Keratinocyte (primary cell): ENCODE measurements around the gene BRF1. TPM values are rescaled to one million over a fixed set of nuclear protein-coding genes. Genes with fewer than 3 reads are reported as not detected.

Source experiments
- DNase-seq: peaks from one replicate; pipeline ENCODE4 v3.0.0-alpha.2; 2011; ENCODE audit warnings: low read depth, missing footprints, low spot score
- FAIRE-seq: peaks from 2 replicates; lab custom pipeline; 2011; peaks lifted over from hg19 to GRCh38; lab: Jason Lieb, UNC
- H2AFZ ChIP-seq: 2 replicates; pipeline ENCODE4 v1.6.0; 2012; ENCODE audit warnings: low read length, control low read depth, inconsistent platforms; ENCODE audit not compliant: control insufficient read depth
- H3K27ac ChIP-seq: 2 replicates; pipeline ENCODE4 v1.5.1; 2011; ENCODE audit warnings: low read length; ENCODE audit not compliant: control insufficient read depth, insufficient read depth
- H3K27me3 ChIP-seq: 3 replicates; pipeline ENCODE4 v1.6.0; 2011; ENCODE audit warnings: low read length; ENCODE audit not compliant: control insufficient read depth, insufficient read depth; ENCODE audit errors: extremely low read depth
- H3K36me3 ChIP-seq, 2 experiments: 2 replicates in 1 of 2; 3 replicates in 1 of 2; pipeline ENCODE4 v1.5.1; 2011; ENCODE audit warnings: low read length in 2 of 2, mild to moderate bottlenecking in 1 of 2; ENCODE audit not compliant: control insufficient read depth in 2 of 2, insufficient read depth in 2 of 2; ENCODE audit errors: extremely low read depth in 1 of 2
- H3K4me1 ChIP-seq: 3 replicates; pipeline ENCODE4 v1.5.1; 2011; ENCODE audit warnings: low read length; ENCODE audit not compliant: control insufficient read depth, insufficient read depth; ENCODE audit errors: extremely low read depth
- H3K4me2 ChIP-seq: 3 replicates; pipeline ENCODE4 v1.6.0; 2011; ENCODE audit warnings: low read depth, low read length; ENCODE audit not compliant: control insufficient read depth, insufficient read depth; ENCODE audit errors: extremely low read depth
- H3K4me3 ChIP-seq, 3 experiments: fragments of 200-600 bp in 1 of 3; sonication (generic) in 1 of 3; 2 replicates in 2 of 3; 3 replicates in 1 of 3; pipeline ENCODE4 v1.5.1; 2011 to 2016; ENCODE audit warnings: low read length in 3 of 3, mild to moderate bottlenecking in 3 of 3, control low read depth in 2 of 3, inconsistent platforms in 1 of 3, low read depth in 1 of 3, mixed read lengths in 1 of 3, mixed run types in 1 of 3, moderate library complexity in 1 of 3; ENCODE audit not compliant: control insufficient read depth in 2 of 3, insufficient read depth in 2 of 3; ENCODE audit errors: extremely low read depth in 1 of 3
- H3K79me2 ChIP-seq: 2 replicates; pipeline ENCODE4 v1.6.0; 2012; ENCODE audit warnings: low read length; ENCODE audit not compliant: control insufficient read depth, insufficient read depth
- H3K9ac ChIP-seq: 3 replicates; pipeline ENCODE4 v1.6.0; 2011; ENCODE audit warnings: low read length; ENCODE audit not compliant: control insufficient read depth, insufficient read depth; ENCODE audit errors: extremely low read depth
- H3K9me1 ChIP-seq: 3 replicates; pipeline ENCODE4 v1.6.0; 2011; ENCODE audit warnings: low read length; ENCODE audit not compliant: control insufficient read depth, insufficient read depth; ENCODE audit errors: extremely low read depth
- H3K9me3 ChIP-seq: 2 replicates; pipeline ENCODE4 v1.5.1; 2012; ENCODE audit warnings: low read depth, low read length; ENCODE audit not compliant: control insufficient read depth
- H4K20me1 ChIP-seq: 3 replicates; pipeline ENCODE4 v1.6.0; 2011; ENCODE audit warnings: low read length; ENCODE audit not compliant: control insufficient read depth, insufficient read depth; ENCODE audit errors: extremely low read depth
- EZH2 ChIP-seq: IDR thresholded peaks from one replicate; pipeline ENCODE4 v1.6.1; 2012; ENCODE audit warnings: inconsistent platforms, mild to moderate bottlenecking, low read length, moderate library complexity
- dilution Hi-C: fragments of 300-500 bp; cut with MboI; formaldehyde crosslinking; loops from one replicate; pipeline ENCODE4 v1.7.0; 2020; ENCODE audit warnings: low sequenced_read_pairs; ENCODE audit not compliant: extremely low pct_ligation_motif_present
- polyA plus RNA-seq, 5 experiments: library from polyadenylated mRNA; depleted of rRNA in 3 of 5; stranded (reverse) in 3 of 5; stranded (forward) in 1 of 5; unstranded in 1 of 5; fragments of >200 nt; gene quantifications; 1 replicate in 1 of 5; 2 replicates in 3 of 5; 3 replicates in 1 of 5; pipeline versions ENCODE4 v1.2.1 to v1.2.3, GENCODE V29; 2011 to 2012; ENCODE audit warnings: missing spikeins in 2 of 5, low read depth in 1 of 5, low replicate concordance in 1 of 5
- TF ChIP-seq, protein P1 (sequence below), 3 experiments: IDR thresholded peaks in 1 of 3; conservative IDR thresholded peaks in 1 of 3; optimal IDR thresholded peaks in 1 of 3; 2 replicates in 2 of 3; 3 replicates in 1 of 3; pipeline versions ENCODE3 to v1.5.1; 2011; ENCODE audit warnings: low read length in 3 of 3, mild to moderate bottlenecking in 3 of 3, moderate library complexity in 2 of 3, control low read depth in 1 of 3, inconsistent platforms in 1 of 3; ENCODE audit not compliant: insufficient read depth in 2 of 3; ENCODE audit errors: extremely low read depth in 1 of 3

Gene BRF1
- polyA plus RNA-seq, 1 donor (not counting 4 experiments of a cell fraction or from before 2014, with no cell fraction given) = 6.5 TPM

DNA sequence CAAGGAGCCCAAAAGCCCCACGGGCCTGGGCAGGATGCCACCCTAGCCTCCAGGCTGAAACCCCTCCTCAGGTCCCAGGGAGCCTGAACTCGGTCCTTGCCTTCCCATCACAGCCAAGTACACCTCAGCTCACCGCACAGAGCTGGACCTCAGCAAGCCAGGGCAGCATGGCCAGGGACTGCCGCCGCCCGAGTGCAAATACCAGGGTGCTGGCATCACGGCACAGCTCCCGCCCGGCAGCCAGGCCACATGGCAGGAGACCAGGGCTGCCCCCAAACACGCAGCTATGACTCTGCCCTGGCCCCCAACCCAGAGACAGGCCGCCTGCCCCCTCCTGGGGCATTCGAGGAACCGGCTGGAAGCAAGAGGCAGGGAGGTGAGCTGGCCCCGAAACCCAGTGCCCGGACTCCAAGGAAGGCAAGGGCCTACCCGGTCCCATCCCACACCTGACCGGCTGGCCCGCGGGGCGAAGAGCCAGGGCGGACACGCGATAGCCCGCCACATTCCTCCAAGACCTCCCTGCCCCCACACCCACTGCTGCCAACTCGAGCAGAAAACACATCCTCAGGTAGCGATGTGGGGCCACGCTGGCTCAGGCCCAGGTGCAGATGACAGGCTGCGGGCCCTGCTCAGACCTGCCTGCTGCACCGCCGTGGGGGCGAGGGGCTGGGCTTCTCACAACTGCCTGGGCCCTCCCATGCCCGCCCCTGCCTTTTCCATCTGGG lies 134.9 kb downstream of the BRF1 start:
- peak overlapping the region; percentile 87 for H3K4me2 ChIP-seq
- peaks cover 34% of the 10 kb centered on the region for H4K20me1 ChIP-seq
- dilution Hi-C loops = no loop called here

GRCh38 chr14:105165134-105165704 lies 135.6 kb downstream of the BRF1 start:
- peaks cover 39% of the 10 kb centered on the region for H3K4me1 ChIP-seq
- peaks cover 2 to 3% of the 10 kb centered on the region in 2 experiments for H3K36me3 ChIP-seq
- H2AFZ ChIP-seq = no peak overlapping the region
- no peaks in the 10 kb centered on the region for H3K9me3 ChIP-seq
- H4K20me1 ChIP-seq = peaks cover 34% of the 10 kb centered on the region
- peaks cover 6% of the 10 kb centered on the region for H3K9me1 ChIP-seq
- DNase-seq (no peak), FAIRE-seq (no peak)
- H3K79me2 ChIP-seq = peaks cover 68% of the 10 kb centered on the region
- H3K4me2 ChIP-seq = peak overlapping the region; percentile 87
- no peaks in the 10 kb centered on the region for H3K27me3 ChIP-seq
- TF ChIP-seq, protein P1, sequence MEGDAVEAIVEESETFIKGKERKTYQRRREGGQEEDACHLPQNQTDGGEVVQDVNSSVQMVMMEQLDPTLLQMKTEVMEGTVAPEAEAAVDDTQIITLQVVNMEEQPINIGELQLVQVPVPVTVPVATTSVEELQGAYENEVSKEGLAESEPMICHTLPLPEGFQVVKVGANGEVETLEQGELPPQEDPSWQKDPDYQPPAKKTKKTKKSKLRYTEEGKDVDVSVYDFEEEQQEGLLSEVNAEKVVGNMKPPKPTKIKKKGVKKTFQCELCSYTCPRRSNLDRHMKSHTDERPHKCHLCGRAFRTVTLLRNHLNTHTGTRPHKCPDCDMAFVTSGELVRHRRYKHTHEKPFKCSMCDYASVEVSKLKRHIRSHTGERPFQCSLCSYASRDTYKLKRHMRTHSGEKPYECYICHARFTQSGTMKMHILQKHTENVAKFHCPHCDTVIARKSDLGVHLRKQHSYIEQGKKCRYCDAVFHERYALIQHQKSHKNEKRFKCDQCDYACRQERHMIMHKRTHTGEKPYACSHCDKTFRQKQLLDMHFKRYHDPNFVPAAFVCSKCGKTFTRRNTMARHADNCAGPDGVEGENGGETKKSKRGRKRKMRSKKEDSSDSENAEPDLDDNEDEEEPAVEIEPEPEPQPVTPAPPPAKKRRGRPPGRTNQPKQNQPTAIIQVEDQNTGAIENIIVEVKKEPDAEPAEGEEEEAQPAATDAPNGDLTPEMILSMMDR (optimal IDR thresholded peaks at IDR 0.05 in 1 of 3, IDR thresholded peaks at IDR 0.05 in 1 of 3, conservative IDR thresholded peaks at IDR 0.05 in 1 of 3; ENCODE audit: extremely low read depth in 1 of 3, insufficient read depth in 2 of 3, low read length in 3 of 3) = no peak
- peak overlapping the region; percentile 35 for H3K9ac ChIP-seq
- H3K4me3 ChIP-seq = peak overlapping the region; percentile 31 to 65 (median 58)
- H3K27ac ChIP-seq = no peak overlapping the region
- dilution Hi-C loops = no loop called here

More for the DNA sequence above, 134.9 kb downstream of the BRF1 start:
- Histone ChIP-seq H3K79me2 (peaks cover 61% of the 10 kb centered on the region), H3K9me1 (peaks cover 6% of the 10 kb centered on the region), H3K27ac (peak overlapping the region; percentile 44), H3K27me3 (peaks cover 6% of the 10 kb centered on the region), H3K4me1 (peaks cover 39% of the 10 kb centered on the region), H3K4me3 (peak overlapping the region; percentile 31 to 65 (median 58)), H3K9me3 (no peaks in the 10 kb centered on the region), H2AFZ (no peak overlapping the region), H3K9ac (peak overlapping the region; percentile 35), H3K36me3 (peaks cover 2 to 3% of the 10 kb centered on the region in 2 experiments)
- TF ChIP-seq EZH2 = no peak
- TF ChIP-seq, protein P1 (optimal IDR thresholded peaks at IDR 0.05 in 1 of 3, IDR thresholded peaks at IDR 0.05 in 1 of 3, conservative IDR thresholded peaks at IDR 0.05 in 1 of 3; ENCODE audit: extremely low read depth in 1 of 3, insufficient read depth in 2 of 3, low read length in 3 of 3) = peak in 1 of 3 experiments; percentile 18
- peak; percentile 61 for DNase-seq
- FAIRE-seq = peak; percentile 65
